Tibial artery (tissue), 4 donors: ENCODE measurements around the gene SDHC.

ENCODE experiments used
- DNase-seq, 2 donors: peaks; one replicate each; pipeline ENCODE4 v3.0.0-alpha.2; 2019
- H3K27ac ChIP-seq, 2 donors: fragments of 200-600 bp; sonication (generic) in 1 of 2; 1 replicate in 1 of 2; 2 replicates in 1 of 2; pipeline ENCODE4 v1.5.1; 2018 to 2019; ENCODE audit warnings: mild to moderate bottlenecking in 1 of 2
- H3K27me3 ChIP-seq, 2 donors: fragments of 200-600 bp; sonication (generic) in 1 of 2; one replicate each; pipeline versions ENCODE4 v1.5.1 to v1.6.0; 2016 to 2019
- H3K36me3 ChIP-seq, 3 donors: fragments of 200-600 bp; sonication (generic) in 2 of 3; one replicate each; pipeline ENCODE4 v1.5.1; 2016 to 2019; ENCODE audit warnings: mild to moderate bottlenecking in 2 of 3
- H3K4me1 ChIP-seq, 4 donors: fragments of 200-600 bp; sonication (generic) in 2 of 4; 1 replicate in 3 of 4; 2 replicates in 1 of 4; pipeline ENCODE4 v1.5.1; 2016 to 2019
- H3K4me3 ChIP-seq, 2 donors: fragments of 200-600 bp; sonication (generic) in 1 of 2; 1 replicate in 1 of 2; 2 replicates in 1 of 2; pipeline ENCODE4 v1.5.1; 2018 to 2019; ENCODE audit warnings: mild to moderate bottlenecking in 2 of 2
- H3K9me3 ChIP-seq, 3 donors: fragments of 200-600 bp; sonication (generic) in 1 of 3; one replicate each; pipeline ENCODE4 v1.5.1; 2016 to 2019
- intact Hi-C: fragments of 100-400 bp; cut with DNase I; formaldehyde crosslinking; loops from one replicate; pipeline ENCODE4 v1.15.0; 2023; ENCODE audit warnings: low total_unique reads
- TF ChIP-seq, protein P1 (sequence below), 2 experiments: fragments of 200-600 bp in 1 of 2; fragments of 450-650 bp in 1 of 2; IDR thresholded peaks; one replicate each; pipeline ENCODE4 v1.5.1; 2017 to 2019; ENCODE audit warnings: antibody characterized with exemption in 2 of 2, mild to moderate bottlenecking in 1 of 2, moderate library complexity in 1 of 2

Gene SDHC

DNA sequence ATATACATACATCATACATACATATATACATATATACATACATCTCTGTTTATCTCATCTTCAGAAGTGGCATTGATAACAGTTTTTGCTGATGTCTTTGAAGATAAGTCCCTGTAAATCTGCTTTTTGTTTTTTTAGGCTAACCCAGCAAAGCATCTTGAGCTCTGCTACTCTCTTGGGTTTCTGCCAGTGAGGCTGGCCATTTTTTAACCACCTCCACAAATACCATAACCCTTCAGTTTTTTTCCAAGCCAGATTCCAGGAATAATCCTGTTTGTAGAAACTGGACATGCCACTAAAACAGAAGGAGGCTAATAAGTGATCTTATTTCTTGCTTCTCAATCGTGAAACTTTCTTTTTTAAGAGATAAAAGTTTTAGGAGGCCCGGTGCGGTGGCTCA is 21.6 kb downstream of the SDHC start:
- TF ChIP-seq, protein P1, sequence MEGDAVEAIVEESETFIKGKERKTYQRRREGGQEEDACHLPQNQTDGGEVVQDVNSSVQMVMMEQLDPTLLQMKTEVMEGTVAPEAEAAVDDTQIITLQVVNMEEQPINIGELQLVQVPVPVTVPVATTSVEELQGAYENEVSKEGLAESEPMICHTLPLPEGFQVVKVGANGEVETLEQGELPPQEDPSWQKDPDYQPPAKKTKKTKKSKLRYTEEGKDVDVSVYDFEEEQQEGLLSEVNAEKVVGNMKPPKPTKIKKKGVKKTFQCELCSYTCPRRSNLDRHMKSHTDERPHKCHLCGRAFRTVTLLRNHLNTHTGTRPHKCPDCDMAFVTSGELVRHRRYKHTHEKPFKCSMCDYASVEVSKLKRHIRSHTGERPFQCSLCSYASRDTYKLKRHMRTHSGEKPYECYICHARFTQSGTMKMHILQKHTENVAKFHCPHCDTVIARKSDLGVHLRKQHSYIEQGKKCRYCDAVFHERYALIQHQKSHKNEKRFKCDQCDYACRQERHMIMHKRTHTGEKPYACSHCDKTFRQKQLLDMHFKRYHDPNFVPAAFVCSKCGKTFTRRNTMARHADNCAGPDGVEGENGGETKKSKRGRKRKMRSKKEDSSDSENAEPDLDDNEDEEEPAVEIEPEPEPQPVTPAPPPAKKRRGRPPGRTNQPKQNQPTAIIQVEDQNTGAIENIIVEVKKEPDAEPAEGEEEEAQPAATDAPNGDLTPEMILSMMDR (IDR thresholded peaks at IDR 0.05), result no peak
- no peak for DNase-seq
- Histone ChIP-seq H3K4me1 (no peaks in the 10 kb centered on the region), H3K9me3 (no peaks in the 10 kb centered on the region), H3K36me3 (peaks cover 42 to 72% (median 49%) of the 10 kb centered on the region in 3 donors), H3K4me3 (no peak overlapping the region), H3K27me3 (no peaks in the 10 kb centered on the region), H3K27ac (no peak overlapping the region)
- intact Hi-C loops, result no loop called here

DNA sequence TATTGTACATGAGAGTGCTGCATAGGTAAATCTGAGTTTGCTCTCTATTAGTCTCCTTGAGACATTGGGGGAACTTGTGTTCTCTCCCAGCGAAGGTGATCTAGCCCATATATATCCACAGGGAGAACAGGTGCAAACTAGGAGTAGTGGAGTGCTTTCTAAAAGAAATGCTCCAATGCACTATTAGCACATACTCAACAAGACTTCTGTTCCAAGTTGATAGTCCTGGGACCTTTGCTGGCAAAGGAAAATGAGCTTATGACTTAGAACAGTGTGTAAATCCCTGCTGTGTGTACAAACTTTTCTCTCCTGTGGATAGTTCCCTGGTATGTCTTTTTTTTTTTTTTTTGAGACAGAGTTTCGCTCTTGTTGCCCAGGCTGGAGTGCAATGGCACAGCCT is 28.0 kb downstream of the SDHC start:
- Histone ChIP-seq H3K36me3 (peaks cover 35 to 67% (median 41%) of the 10 kb centered on the region in 3 donors), H3K9me3 (no peaks in the 10 kb centered on the region), H3K27me3 (no peaks in the 10 kb centered on the region), H3K4me1 (no peaks in the 10 kb centered on the region), H3K27ac (no peak overlapping the region), H3K4me3 (no peak overlapping the region)
- intact Hi-C loops, result loop anchor here (5.0 kb wide), 1 partner anchor 580 kb away; no protein-coding TSS in a partner anchor
- TF ChIP-seq, protein P1 (IDR thresholded peaks at IDR 0.05), result no peak
- no peak for DNase-seq

DNA sequence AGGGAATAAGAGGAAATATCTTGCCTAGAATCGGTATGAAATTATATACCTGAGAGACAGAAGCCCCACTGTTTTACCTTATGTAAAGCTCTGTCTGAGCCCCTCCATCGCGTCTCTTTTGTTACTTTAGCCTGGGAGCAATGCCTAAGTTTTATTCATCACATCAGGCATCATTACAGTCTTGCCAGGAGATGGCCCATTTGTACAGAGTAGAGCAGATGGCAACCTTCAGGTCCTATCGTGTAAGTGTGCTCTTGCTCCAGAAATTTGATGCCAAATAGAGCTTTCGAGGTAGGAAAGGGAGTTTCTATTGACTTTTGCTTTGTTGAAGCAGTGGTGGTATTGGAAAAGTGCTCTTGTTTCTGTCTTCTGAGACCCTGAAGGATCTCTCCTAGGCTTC is 28.6 kb downstream of the SDHC start:
- no peaks in the 10 kb centered on the region for H3K4me1 ChIP-seq
- intact Hi-C loops, result loop anchor here (5.0 kb wide), 1 partner anchor 581 kb away; no protein-coding TSS in a partner anchor
- H3K36me3 ChIP-seq, result peaks cover 38 to 66% (median 38%) of the 10 kb centered on the region in 3 donors
- H3K9me3 ChIP-seq, result no peaks in the 10 kb centered on the region
- no peaks in the 10 kb centered on the region for H3K27me3 ChIP-seq
- no peak overlapping the region for H3K4me3 ChIP-seq
- no peak overlapping the region for H3K27ac ChIP-seq
- TF ChIP-seq, protein P1 (IDR thresholded peaks at IDR 0.05), result no peak
- no peak for DNase-seq

DNA sequence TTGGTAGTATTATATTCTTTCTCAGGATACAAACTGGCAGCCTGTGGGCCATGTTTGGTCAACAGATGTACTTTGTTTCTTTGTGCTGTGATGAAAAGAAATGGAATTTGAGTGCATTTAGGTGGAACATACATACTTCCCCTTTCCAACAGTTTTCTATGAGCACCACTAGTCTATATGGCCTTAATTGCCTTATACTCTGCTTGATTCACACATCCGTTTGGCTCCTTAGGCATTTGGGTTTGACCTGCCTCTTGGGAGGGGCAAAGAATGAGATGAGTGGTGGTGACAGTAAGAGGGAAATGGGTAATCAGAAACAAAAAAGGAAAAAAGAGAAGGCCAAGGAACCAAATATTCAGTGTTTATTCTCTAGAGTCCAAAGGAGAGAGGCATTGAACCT is 36.5 kb downstream of the SDHC start:
- TF ChIP-seq, protein P1 (IDR thresholded peaks at IDR 0.05), result no peak
- no peaks in the 10 kb centered on the region for H3K9me3 ChIP-seq
- intact Hi-C loops, result no loop called here
- H3K4me1 ChIP-seq, result no peaks in the 10 kb centered on the region
- no peak overlapping the region for H3K4me3 ChIP-seq
- no peak for DNase-seq
- no peak overlapping the region for H3K27ac ChIP-seq
- H3K36me3 ChIP-seq, result peaks cover 0 to 27% (median 15%) of the 10 kb centered on the region in 3 donors
- H3K27me3 ChIP-seq, result no peaks in the 10 kb centered on the region

DNA sequence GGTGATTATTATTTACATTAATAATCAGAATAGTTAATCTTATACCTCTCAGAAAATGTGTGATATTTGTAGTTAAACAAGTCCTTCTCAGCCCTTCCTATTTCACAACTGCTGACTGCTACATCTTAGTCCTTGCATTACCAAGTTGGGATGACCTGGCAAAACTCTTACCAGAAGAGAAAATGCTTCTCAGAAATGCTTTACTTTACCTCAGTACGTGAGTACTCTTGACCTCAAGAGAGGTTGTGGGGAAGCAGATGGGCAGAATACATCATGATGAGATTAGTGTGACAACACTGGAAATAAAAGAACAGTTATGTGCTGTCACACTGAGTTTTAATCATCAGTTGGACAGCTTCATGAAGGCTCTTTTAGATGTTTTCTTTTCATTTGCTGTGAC is 37.3 kb downstream of the SDHC start:
- Histone ChIP-seq H3K9me3 (no peaks in the 10 kb centered on the region), H3K27ac (no peak overlapping the region), H3K4me3 (no peak overlapping the region), H3K36me3 (peaks cover 0 to 21% (median 10%) of the 10 kb centered on the region in 3 donors), H3K27me3 (no peaks in the 10 kb centered on the region), H3K4me1 (no peaks in the 10 kb centered on the region)
- intact Hi-C loops, result no loop called here
- TF ChIP-seq, protein P1 (IDR thresholded peaks at IDR 0.05), result no peak
- DNase-seq, result no peak

DNA sequence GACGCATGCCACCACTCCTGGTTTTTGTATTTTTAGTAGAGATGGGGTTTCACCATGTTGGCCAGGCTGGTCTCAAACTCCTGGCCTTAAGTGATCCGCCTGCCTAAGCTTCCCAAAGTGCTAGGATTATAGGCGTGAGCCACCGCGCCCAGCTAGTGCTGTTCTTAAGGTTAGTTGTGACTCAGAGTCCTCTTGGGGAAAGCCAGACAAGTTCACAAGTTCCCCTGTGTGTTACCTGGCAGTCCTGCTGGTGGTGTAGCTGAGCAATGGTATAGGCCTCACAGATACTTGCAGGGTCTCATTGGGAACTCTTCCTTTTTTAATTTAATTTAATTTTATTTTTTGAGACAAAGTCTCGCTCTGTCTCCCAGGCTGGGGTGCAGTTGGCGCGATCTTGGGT is 42.9 kb downstream of the SDHC start:
- peaks cover 5 to 28% (median 11%) of the 10 kb centered on the region in 3 donors for H3K36me3 ChIP-seq
- no peaks in the 10 kb centered on the region for H3K9me3 ChIP-seq
- H3K4me1 ChIP-seq, result no peaks in the 10 kb centered on the region
- intact Hi-C loops, result no loop called here
- TF ChIP-seq, protein P1 (IDR thresholded peaks at IDR 0.05), result no peak
- H3K27me3 ChIP-seq, result no peaks in the 10 kb centered on the region
- H3K27ac ChIP-seq, result no peak overlapping the region
- no peak overlapping the region for H3K4me3 ChIP-seq
- DNase-seq, result no peak
